Activated naive CD8-positive, alpha-beta T cell treated with anti-CD3 and anti-CD28 coated beads, Interleukin-2, amount 50 U/mL, for 16 hours (primary cell): Measurements from ENCODE around the gene TIGIT.
"Not testable (repeated sequence)": the region's sequence is repeated elsewhere in the genome, so short reads cannot be mapped to it uniquely, and the experiment has no call there.

ENCODE experiments used
- DNase-seq: peaks from one replicate; pipeline ENCODE4 v3.0.0-alpha.2; 2020; ENCODE audit warnings: low read depth, low spot score

The TIGIT gene

DNA sequence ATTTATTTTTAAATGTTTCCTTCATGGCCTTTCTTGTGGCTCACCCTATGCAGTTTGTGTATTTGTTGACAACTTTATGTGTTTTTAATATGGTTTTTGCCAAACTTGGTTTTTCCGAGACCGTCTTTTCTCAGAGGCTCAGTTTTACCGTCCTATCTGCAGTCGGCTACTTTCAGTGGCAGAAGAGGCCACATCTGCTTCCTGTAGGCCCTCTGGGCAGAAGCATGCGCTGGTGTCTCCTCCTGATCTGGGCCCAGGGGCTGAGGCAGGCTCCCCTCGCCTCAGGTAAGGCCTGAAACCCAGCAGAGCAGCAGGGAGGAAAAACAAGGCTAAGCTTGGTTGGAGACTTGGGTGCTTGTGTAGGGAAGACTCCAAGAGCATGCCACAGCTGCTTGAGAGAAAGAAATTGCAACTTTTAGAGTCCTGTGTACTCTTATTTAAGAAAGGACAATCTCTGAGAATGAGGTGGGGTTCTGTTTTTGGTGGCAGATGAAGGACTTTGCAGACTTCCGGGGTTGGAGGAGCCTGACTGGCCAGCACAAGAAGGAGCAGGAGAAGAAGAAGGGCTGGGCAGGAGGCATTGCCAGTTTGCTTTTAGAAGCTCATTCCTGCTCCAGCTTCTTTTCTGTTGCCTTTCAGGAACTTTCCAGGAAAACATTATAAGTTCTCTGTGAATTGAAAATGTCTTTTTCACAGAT is at the start of gene TIGIT:
TSS of gene TIGIT (plus strand) at position 191 of the 698 bp plus-strand sequence. CDS start at position 225, 34 bp downstream.
- no peak for DNase-seq

DNA sequence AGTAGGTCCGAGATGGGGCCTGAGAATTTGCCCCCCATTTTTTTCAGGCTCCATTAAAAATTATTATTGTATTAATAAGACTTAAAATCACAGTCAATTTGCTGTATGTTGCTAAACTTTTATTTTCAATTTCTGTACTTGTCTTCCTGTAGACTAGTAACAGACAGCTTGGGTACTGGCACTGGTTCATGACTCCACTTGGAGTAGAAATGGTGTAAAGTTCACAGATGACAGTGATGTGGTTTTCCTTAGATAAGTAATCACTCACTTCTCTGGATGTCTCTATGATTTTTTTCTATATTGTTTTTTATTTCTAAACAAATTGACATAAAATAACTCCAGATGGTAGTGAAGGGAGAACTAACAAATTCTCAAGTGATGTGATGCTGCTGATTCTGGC is 40.9 kb upstream of the TIGIT start:
- no peak for DNase-seq

DNA sequence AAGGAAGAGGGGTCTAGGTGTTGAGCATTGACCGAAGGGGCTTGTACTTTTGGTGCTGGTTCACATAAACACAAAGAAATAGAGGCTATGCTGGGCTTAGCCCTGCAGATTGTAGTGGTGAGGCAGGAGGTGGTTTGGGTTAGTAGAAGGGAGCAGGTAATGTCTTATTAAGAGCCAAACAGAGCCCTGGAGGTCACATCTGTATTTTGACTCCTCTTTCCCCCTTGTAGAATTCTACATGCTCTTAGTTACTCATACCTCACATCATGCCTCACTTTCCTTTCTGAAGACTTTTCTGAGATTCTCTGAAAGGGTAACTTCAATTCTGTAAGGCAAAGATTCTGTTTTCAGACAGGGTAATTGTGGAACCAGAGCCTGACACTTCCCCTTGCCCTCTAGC is 40.3 kb upstream of the TIGIT start:
- DNase-seq = no peak

DNA sequence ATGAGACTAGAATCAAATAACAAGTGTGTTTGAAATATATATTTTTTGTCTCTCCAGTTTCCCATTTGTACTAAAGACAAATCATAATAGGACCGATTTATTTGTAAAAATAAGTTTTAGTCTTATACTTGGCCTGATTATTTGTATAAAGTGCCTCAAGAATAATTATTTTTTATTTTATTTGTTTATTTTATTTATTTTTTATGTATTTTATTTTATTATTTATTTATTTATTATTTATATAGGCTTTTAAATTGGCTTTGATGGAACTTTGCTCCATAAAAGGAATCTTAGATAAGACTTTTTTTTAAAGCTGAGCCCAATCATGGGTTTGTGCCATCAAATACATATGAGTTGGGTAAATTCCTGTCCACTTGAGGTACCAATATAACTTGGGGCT is 34.3 kb upstream of the TIGIT start:
- no peak for DNase-seq

DNA sequence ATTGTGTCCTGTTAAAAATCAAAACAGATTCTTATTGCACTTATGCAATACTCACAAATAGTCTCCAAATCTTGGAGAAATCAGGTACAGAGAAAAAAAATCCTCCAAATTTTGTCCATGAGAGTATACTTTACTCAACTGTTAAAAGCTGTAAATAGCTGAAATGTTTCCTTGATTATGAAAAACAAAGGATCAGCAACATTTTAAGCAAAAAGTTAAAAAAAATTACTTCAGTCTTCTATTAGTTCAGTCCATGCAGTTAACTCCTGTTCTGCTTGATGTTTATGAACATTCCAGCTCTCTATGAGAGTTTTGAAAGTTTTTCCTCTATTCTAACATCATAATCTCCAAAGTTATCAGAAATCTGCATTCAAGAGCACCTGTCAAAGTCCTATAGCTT is 33.7 kb upstream of the TIGIT start:
- DNase-seq = no peak

DNA sequence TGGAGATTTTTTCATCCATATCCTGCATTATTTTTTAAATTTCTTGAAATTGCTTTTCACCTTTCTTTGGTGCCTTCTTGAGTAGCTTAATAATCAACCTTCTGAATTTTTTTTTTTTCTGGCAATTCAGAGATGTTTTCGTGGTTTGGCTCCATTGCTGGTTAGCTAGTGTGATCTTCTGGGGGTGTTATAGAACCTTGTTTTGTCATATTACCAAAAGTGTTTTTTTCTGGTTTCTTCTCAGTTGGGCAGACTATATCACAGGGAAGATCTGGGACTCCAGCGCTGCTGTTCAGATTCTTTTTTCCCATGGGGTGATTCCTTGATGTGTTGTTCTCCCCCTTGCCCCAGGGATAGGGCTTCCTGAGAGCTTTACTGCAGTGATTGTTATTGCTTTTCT is 23.8 kb upstream of the TIGIT start:
- no peak for DNase-seq

DNA sequence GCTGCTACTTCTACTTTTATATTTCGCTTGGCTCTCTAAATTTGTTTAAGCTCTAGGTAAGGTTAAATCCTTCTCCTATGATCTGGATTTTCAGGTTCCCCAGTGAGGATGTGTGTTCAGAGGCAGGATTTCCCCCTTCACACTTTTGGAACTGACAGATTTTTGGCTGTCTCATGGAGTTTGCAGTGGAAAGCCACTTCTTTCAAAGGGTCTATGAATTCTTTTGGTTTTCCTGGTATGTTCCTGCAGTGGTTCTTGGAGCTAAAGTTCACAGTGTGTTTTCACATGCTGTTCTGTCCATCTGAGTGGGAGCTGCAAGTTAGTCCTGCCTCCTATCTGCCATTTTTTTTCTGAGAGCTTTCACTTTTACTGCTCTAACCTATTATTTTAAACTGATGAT is 21.6 kb upstream of the TIGIT start:
- no peak for DNase-seq

DNA sequence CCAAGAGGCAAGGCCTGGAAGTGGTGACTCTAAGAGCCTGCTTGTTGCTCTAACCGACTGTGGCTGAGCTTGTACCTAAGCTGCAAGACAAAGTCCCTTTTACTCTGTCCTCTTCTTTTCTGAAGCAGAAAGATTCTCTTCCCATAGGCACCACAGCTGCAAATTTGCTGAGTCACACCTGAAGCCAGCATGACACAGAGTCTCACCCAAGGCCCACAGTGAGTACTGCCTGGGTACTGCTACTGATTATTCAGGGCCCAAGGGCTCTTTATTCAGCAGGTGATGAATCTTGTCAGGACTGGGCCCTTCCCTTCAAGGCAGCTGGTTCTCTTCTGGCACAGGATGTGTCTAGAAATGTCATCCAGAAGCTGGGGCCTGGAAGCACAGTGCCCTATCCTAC is 18.9 kb upstream of the TIGIT start:
- no peak for DNase-seq

DNA sequence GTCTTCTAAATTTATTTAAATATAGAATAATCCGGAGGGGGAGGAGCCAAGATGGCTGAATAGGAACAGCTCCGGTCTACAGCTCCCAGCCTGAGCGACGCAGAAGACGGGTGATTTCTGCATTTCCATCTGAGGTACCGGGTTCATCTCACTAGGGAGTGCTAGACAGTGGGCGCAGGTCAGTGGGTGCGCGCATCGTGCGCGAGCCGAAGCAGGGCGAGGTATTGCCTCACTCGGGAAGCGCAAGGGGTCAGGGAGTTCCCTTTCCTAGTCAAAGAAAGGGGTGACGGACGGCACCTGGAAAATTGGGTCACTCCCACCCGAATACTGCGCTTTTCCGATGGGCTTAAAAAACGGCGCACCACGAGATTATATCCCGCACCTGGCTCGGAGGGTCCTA is 17.0 kb upstream of the TIGIT start:
- DNase-seq = not testable (repeated sequence)

DNA sequence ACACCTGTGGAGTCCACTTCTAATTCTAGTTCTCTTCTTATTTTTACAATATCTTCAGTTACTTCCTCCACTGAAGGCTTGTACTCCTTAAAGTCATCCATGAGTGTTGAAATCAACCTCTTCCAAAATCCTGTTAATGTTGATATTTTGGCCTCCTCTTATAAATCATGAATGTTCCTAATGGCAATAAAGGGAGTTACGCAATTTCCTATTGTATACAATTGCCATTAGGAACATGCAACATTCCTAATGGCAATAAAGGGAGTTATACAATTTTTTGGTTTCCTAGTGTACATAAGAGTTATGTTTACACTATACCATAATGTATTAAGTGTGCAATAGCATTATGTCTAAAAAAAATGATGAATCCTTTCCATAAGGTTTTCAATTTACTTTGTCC is 9.2 kb upstream of the TIGIT start:
- no peak for DNase-seq

DNA sequence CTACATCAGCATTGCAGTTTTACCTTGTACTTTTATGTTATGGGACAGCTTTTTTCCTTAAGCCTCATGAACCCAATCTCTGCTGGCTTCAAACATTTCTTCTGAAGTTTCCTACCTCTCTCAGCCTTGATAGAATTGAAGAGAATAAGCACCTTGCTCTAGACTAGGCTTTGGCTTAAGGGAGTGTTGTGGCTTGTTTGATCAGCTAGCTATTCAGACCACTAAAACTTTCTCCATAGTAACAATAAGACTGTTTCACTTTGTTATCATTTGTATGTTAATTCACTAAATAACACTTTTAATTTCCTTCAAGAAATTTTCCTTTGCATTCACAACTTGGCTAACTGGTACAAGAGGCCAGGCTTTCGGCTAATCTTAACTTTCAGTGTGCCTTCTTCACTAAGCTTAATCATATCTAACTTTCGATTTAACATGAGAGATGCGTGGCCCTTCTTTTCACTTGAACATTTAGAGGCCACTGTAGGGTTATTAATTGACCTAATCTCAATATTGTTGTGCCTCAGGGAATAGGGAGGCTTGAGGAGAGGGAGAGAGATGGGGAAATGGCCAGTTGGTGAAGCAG is 8.1 kb upstream of the TIGIT start:
- DNase-seq = no peak

DNA sequence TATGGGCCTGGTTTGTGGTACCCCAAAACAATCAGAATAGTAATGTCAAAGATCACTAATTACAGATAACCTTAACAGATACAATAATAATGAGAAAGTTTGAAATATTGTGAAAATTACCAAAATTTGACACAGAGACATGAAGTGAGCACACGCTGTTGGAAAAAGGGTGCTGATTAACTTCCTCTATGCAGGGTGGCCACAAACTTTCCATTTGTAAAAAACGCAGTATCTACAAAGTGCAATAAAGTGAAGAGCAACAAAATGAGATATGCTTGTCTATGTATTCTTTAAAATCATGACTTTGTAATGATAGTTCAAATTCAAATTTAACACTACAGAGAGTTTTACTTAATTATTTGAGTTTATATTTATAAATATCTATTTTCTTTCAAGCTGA is 7.6 kb upstream of the TIGIT start:
- no peak for DNase-seq

DNA sequence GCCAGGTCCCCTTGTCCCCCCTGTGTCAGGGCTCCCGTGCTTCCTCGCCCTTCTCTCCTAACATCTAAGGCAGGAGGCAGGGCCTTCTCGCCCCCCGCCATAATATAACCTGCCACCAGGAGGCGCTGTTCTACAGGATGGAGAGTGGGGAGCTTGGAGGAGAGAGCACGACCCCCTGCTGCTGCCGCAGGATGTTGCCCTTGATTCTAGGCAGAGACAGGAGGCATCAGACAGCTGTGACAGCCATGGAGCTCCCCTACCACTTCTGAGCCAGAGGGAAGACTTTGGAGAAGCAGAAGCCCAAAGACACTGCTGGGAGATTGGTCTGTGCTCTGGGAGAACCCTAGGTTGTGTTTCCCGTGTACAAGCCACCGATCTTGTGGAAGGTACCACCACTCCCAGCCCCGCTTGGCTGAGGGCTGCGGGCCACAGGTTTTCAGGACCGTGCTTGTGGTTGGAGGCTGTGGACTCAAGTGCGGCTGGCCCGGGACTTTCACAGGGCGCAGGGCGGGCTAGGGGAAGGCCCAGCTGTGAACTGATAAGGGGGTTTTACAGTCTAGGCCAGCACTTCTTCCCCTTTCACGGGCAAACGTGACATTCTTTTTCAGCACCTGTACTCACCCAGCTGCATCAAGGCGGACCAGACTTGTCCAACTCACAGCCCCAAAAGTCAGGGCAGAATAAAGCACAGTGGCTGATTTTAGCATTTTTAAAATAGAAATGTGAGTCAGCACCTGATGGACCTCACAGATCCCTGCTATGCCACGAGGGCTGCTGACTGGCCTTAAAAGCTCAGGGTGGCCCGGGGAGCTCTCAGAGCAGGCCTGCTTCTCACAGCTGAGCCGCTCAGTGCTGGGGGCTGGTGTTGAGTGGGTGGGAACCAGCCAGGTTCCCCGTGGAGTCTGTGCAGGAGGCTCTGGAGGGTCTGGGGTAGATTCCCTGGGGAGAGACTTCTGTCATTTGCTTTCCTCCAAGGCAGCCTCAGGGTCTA is 2.6 kb upstream of the TIGIT start:
- DNase-seq = peak; percentile 84

DNA sequence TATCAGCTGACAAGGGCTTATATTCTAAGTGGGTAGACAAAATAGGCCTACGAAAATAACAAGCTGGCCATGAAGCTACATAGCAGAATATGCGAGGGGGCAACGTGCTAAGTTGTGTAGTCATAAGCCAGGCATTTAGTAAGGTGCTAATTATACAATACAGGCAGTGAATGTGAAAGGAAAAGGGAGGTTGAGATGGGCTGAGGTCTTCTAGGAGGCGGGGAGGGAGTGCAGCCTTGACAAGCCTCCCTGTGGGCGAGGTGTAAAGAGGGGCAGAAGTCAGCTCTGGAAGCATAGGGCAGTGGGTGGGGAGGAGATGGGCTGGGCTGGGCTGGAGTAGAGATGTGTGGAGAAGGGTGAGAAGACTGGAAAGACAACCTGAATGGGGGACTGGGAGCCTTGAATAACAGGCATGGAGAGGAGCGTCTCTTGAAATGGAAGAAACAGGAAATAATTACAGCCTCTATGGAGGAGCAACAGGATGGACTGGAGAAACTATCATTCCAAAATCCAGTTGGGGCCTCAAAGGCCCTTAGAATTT is 1.2 kb downstream of the TIGIT start:
- no peak for DNase-seq

DNA sequence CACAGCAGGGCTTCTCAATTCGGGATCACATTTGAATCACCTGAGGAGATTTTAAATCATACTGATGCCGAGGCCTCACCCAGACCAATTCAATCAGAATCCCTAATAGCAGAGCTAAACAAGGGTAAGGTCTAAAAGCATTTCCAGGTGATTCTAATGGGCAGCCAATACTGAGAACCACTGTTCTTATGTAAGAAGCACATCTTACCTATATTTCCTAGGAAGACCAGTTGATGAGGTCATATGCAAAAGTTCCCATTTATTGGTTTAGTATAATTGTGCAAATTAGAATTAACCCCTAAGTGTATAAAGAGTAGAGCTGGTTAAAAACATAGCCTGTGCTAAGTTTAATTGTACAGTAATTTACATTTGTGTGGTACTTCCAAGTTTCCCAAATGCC is 2.1 kb downstream of the TIGIT start:
- no peak for DNase-seq

DNA sequence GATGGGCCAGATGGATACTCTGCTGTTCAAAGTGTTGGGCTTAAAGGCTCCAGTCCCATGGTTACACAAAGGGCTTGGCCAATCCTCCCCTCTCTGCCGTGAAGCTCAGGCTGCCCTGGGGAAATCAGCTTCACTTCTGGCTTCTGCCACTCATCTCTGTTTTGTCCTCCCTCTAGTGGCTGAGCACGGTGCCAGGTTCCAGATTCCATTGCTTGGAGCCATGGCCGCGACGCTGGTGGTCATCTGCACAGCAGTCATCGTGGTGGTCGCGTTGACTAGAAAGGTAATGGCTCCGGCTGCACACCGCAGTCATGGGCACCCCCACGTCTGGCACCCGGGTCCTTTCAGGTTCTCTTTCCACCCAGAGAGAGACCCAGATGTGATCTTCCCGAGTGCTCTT is 5.6 kb downstream of the TIGIT start:
- no peak for DNase-seq

DNA sequence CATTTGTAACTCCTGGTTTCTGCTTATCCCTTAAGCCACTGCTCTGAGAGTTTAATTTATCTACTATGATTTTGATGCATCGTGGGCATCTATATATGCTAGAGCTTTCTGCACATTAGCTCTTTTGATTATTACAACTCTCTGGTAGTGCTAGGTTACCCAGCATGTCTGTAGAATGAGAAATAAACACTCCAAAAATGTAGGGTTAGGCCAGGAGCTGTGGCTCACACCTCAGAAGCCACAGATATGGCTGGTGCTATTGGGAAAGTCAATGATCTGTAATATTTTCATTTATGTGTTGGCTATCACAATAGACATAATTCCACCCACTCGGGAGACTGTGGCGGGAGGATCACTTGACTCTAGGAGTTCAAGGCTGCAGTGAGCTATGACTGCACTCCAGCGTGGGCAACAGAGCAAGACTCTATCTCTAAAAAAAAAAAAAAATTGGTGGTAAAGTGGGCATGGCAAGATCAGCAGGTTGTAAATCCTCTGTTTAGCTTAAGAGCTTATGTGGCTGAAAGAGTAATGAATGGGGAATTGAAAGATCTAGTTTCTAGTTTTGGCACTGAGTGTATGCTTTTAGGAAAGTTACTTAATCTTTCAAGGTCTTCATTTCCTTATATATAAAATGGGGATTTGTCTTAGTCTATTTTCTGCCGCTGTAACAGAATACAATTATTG is 6.3 kb downstream of the TIGIT start:
- DNase-seq = no peak

DNA sequence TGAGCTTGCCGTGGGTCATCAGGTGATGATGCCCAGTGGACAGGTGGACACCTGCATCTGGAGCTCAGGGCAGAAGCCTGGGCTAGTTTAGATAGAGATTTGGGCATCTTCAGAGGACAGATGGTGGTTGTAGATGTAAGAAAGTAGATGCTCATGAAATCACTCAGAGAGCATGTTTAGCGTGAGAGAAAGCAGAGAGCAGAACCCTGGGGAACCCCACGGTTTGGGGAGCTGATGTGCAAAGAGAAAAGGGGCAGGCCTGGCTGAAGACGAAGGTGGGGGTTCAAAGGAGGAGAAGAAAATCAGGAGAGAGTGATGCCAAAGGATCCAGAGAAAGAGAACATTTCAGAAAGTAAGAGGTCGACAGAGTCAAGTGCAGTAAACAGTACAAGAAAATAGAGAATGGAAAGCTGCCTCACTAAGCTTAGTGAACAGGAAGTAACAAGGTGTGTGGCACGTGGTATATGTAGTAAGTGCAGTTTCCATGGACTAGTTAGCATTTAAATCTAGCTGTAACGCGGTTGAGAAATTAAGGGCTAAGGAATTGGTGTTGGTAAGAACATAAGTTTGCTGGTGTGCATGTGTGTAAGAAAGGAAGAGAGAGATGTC is 13.5 kb downstream of the TIGIT start:
- no peak for DNase-seq

DNA sequence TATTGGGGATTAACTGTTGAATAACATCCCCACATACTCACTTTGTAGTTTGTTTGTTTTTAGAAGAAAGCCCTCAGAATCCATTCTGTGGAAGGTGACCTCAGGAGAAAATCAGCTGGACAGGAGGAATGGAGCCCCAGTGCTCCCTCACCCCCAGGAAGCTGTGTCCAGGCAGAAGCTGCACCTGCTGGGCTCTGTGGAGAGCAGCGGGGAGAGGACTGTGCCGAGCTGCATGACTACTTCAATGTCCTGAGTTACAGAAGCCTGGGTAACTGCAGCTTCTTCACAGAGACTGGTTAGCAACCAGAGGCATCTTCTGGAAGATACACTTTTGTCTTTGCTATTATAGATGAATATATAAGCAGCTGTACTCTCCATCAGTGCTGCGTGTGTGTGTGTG is 14.0 kb downstream of the TIGIT start:
- DNase-seq = no peak

DNA sequence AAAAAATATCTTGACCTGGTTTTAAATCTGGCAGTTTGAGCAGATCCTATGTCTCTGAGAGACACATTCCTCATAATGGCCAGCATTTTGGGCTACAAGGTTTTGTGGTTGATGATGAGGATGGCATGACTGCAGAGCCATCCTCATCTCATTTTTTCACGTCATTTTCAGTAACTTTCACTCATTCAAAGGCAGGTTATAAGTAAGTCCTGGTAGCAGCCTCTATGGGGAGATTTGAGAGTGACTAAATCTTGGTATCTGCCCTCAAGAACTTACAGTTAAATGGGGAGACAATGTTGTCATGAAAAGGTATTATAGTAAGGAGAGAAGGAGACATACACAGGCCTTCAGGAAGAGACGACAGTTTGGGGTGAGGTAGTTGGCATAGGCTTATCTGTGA is 14.5 kb downstream of the TIGIT start:
- DNase-seq = no peak

DNA sequence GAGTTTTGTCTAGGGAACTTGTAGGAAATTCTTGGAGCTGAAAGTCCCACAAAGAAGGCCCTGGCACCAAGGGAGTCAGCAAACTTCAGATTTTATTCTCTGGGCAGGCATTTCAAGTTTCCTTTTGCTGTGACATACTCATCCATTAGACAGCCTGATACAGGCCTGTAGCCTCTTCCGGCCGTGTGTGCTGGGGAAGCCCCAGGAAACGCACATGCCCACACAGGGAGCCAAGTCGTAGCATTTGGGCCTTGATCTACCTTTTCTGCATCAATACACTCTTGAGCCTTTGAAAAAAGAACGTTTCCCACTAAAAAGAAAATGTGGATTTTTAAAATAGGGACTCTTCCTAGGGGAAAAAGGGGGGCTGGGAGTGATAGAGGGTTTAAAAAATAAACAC is 15.0 kb downstream of the TIGIT start:
- no peak for DNase-seq
